Fibroblast of skin of back (primary cell): ENCODE data around the gene KLF16.

Experiments
- DNase-seq: peaks from one replicate; pipeline ENCODE4 v3.0.0-alpha.2; 2013

Gene KLF16

GRCh38 chr19:1867349-1867724 lies 4.0 kb upstream of the KLF16 start:
- DNase-seq: no peak

GRCh38 chr19:1866693-1867348 lies 3.4 kb upstream of the KLF16 start:
- DNase-seq: no peak

DNA sequence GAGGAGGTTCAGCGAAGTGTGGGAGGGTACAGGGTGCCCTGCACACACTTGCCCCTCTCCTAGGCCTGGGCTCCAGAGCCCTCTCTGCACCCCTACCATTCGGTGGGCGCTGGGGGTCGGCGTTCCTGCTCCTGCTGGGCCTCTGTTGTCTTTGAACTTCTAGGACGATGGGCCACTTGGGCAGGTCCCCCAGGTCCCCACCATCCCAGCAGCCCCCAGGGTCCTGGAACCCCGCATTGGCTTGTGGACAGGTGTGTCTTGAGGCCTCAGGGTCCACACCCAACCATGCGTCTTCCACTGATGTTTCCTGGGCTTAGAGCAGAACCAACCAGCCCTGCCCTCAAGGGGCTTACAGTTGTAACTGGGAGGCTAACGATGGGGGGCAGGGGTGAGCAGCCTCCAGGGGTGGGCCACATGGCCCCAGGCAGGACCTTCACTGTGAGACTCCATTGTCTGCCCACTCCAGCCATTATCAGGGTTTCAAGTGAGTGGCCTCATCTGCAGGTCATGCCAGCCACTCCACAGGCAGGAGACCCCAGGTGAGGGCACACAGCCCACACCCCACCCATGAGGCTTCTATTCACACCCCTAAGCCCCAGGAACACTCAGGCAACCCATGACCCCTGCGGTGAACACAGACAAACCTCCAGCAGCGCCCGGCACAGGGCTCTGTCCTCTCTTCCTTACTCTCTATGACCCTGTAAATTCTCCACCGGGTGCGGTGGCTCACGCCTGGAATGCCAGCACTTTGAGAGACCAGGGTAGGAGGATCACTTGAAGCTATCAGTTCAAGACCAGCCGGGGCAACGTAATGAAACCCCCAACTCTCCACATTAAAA lies 2.0 kb upstream of the KLF16 start:
- no peak for DNase-seq

GRCh38 chr19:1864480-1865171 lies 1.2 kb upstream of the KLF16 start:
- peak; percentile 62 for DNase-seq

DNA sequence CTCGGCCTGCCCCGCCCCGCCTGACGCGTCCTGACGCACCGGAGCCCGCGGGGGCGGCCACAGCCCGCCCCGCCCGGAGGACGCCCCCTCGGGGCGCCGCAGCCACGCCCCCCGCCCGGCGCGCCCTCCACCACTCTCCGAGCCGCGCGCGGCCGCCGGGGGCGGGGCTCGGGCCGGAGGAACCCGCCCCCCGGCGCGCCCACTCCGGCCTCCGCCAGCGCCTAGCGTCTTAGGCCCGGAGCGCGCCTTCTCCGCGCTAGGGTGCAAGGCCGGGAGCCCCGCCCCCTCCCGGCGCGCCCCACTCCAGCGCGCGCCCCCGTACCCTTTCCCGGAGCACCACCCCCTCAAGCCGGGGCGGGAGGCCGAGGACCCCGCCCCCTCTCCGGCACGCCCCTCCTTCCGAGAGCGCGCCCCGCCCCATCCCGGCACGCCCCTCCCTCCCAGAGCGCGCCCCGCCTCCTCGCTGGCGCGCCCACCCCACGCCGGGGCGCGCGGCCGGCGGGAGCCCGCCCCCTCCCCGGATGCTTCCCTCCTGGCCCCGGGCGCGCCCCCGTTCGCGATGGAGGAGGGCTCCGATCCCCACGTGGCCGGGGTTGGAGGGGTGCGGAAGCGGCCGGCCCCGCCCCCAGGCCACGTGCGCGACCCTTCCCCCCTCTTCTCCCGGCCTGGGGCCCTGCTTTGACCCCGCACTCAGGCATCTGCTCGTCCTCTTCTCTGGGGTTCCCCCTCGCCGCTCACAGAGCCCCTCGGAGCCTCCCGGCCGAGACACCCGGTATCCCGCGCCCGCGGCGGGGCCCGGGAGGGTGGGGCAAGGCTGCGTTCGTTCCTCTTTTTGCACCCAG lies 480 bp upstream of the KLF16 start:
- DNase-seq: peak; percentile 94

- peak; percentile 32 for DNase-seq
Observed at GRCh38 chr19:1862424-1863327, 703 bp downstream of the KLF16 start.

- DNase-seq: no peak
Observed at GRCh38 chr19:1862068-1862423, 1.3 kb downstream of the KLF16 start.

DNA sequence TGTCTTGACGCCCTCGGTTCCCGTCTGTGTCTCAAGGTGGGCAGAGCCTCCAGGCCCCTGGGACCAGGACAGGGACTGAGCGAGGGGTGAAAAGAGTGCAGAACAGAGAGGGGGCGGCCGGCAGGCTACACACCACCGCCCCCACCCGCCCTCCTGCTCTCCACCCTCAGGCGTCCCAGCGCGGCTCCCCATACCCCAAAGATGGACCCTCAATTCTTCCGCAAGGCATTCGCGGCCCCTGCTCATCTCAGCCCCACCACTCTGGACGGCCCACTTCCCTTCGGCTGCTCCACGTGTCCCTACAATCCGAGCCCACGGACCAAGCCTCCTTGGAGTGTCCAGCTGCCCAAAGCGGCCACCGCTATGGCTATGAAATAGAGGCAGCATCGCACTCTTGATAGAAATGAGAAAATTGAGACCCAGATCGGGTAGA lies 1.8 kb downstream of the KLF16 start:
- no peak for DNase-seq

DNA sequence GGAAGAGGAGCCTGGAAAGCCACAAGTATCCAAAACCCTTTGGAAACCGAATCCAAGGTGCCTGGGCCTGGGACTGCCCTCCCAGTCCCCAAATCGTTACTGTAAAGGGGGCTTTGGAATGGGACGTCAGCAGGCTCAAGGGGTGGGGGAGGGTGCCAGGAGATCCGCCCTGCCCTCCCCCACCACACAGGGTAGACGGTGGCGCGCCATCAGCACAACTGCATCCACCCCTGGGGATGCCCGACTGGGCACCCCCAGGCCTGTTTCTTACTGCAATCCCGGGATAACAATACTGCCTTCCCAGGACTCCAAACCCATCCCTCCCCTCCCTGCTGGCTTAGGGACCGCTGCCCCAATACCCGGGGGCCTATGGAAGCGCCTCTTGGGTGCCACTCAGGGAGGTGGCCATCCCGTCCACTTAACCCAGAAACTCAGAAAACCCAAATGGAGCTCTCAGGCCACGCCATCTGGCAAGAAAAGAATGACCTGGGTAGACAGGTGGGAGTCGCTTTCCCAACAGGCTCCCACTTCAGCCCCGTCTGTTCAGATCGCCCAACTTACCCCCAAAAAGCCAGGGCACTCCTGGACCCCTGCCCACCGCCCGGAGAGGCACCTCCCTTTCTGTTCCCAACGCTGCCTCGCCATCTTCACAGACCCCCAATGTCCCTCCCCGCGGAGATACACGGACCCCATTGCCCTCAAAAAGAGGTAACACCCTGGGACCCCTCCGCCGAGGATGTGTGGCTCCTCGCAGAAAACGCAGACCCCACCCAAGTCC lies 2.4 kb downstream of the KLF16 start:
- DNase-seq: no peak

DNA sequence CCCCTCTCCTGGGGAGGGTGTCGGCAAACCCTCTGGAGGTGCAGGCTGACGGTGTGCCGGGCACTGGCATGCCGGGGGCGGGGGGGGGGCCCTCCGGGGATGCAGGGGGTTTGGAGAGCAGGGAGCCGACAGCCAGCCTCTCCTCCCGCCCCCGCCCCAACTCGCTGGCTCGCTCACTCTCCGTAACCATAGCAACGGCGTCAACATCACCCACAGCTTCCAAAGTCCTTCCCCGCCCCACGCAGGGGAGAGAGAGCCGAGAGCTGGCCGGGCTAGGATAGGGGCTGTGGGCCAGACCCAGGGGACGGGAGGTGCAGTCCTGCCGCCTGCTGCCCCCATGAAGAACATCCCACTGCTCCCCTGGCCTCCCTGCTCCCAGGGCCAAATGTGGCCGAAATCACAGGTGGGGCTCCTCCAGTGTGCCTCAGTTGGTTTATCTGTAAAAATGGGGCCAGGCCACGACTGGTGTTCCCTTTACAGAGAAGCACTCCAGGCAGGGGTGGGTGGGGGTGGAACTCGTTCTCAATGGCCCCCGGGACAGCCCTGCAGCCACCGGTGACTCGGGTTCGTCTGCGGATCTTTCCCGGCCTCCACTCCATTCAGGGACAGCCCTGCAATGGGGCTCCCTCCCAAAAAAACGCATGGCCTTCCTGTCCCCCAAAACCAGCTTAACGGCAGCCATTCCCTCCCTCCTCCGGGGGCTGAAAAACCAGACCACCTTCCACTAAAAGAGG lies 3.2 kb downstream of the KLF16 start:
- DNase-seq: peak; percentile 76

GRCh38 chr19:1859331-1859781 lies 4.0 kb downstream of the KLF16 start:
- DNase-seq: no peak

- DNase-seq: no peak
Observed at GRCh38 chr19:1858412-1859081, 4.8 kb downstream of the KLF16 start.

- no peak for DNase-seq
Observed at GRCh38 chr19:1857648-1858326, 5.6 kb downstream of the KLF16 start.

DNA sequence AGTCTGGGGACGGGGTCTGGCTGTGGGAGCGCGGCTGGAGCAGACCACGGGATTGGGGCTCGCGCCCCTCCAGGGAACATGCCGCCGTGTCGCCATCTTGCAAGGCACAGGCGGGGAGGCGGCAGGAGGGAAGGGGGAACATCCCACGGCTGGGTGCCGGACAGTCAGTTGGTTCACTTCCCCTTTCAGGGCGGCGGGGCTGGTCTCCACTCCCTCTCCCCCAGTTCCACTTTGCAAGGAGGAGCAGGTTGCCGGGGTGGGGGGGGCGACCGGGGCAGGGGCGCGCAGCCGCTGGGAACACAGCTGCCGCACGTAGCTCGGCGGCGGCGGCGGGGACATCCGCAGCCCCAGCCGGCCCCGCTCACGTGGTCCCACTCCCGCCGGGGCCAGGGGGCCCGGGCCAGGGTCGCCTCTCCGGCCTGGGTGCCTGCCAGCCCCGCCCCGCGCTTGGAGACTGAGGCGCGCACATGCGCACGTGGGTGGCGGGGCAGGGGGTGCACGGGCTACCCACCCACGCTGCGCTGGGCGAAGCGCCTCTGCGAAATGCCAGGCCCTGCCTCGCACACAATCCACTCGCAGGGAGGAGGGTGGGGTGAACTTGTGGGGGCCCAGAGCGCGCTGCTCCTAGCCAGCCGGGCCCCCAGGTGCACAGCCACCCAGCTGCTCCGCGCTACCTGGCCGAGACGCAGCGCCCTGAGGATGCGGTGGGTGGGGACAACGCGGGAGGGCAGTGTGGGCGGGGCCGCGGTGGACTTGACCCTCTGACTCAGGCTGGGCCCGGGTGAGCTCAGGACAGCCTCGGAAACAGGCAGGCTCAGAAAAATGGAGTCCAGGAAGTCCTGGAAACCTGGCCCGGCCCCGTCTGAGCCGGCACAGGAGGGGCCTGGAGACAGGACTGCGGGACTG lies 6.4 kb downstream of the KLF16 start:
- DNase-seq: peak; percentile 80

DNA sequence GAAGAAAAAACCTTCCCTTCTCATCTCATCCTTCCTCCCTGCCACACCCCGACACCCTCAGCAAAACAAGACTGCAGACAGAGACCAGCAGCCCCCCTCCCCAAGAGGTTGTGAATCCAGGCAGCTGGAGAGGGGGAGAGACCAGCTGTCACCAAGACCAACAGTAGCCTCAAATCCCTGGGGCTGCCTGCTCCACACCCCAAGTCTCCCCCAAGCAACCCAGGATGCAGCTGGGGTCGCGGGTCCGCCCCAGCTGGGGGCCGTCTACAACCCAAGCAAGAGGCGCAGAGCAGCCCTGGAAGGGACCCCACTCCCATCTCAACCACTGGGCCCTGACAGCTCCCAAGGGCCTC lies 7.1 kb downstream of the KLF16 start:
- no peak for DNase-seq

- DNase-seq: peak; percentile 32
Observed at GRCh38 chr19:1855828-1856255, 7.5 kb downstream of the KLF16 start.

- peak; percentile 92 for DNase-seq
Observed at GRCh38 chr19:1855040-1855827, 8.1 kb downstream of the KLF16 start.
